ENCODE results near the gene SULT2B1. TPM values are rescaled to one million over a fixed set of nuclear protein-coding genes. Genes with fewer than 3 reads are reported as not detected.
A peak's percentile ranks its signal among the peaks of the same experiment; 100 is the strongest.
"Not testable (repeated sequence)": the region's sequence is repeated elsewhere in the genome, so short reads cannot be mapped to it uniquely, and the experiment has no call there.

The SULT2B1 gene
- total RNA-seq, 1 donor from 2014 or later: 0.82 TPM

GRCh38 chr19:48524221-48524620 is 27.8 kb upstream of the SULT2B1 start:
- DNase-seq (ENCODE audit: low spot score in 2 of 2) (no peak), FAIRE-seq (no peak)

GRCh38 chr19:48524732-48525131 is 27.2 kb upstream of the SULT2B1 start:
- FAIRE-seq (no peak), DNase-seq (ENCODE audit: low spot score in 2 of 2) (no peak)

GRCh38 chr19:48529156-48529555 is 22.8 kb upstream of the SULT2B1 start:
- FAIRE-seq (no peak), DNase-seq (ENCODE audit: low spot score in 2 of 2) (no peak)

GRCh38 chr19:48530066-48530720 is 21.8 kb upstream of the SULT2B1 start:
- DNase-seq (ENCODE audit: low spot score in 2 of 2) (no peak), FAIRE-seq (no peak)

- no peak for FAIRE-seq
- DNase-seq (ENCODE audit: low spot score in 2 of 2): no peak
These were observed 21.2 kb upstream of the SULT2B1 start for GRCh38 chr19:48530770-48531169.

GRCh38 chr19:48533770-48534169 is 18.2 kb upstream of the SULT2B1 start:
- FAIRE-seq: no peak
- no peak for DNase-seq (ENCODE audit: low spot score in 2 of 2)

GRCh38 chr19:48537541-48537940 is 14.4 kb upstream of the SULT2B1 start:
- FAIRE-seq: no peak
- no peak for DNase-seq (ENCODE audit: low spot score in 2 of 2)

GRCh38 chr19:48538057-48538456 is 13.9 kb upstream of the SULT2B1 start:
- FAIRE-seq; DNase-seq (ENCODE audit: low spot score in 2 of 2): not testable (repeated sequence)

GRCh38 chr19:48539503-48540096 is 12.4 kb upstream of the SULT2B1 start:
- no peak for FAIRE-seq
- no peak for DNase-seq (ENCODE audit: low spot score in 2 of 2)

- FAIRE-seq (no peak), DNase-seq (ENCODE audit: low spot score in 2 of 2) (no peak)
These were observed 11.9 kb upstream of the SULT2B1 start for GRCh38 chr19:48540110-48540509.

GRCh38 chr19:48541813-48542212 is 10.2 kb upstream of the SULT2B1 start:
- no peak for DNase-seq (ENCODE audit: low spot score in 2 of 2)
- FAIRE-seq: no peak

GRCh38 chr19:48543121-48543710 is 8.8 kb upstream of the SULT2B1 start:
- peak in 1 of 2 donors; percentile 19 for DNase-seq (ENCODE audit: low spot score in 2 of 2)
- FAIRE-seq: no peak

GRCh38 chr19:48544856-48545750 is 6.9 kb upstream of the SULT2B1 start:
- DNase-seq (ENCODE audit: low spot score in 2 of 2) (no peak), FAIRE-seq (no peak)

GRCh38 chr19:48547722-48548121 is 4.2 kb upstream of the SULT2B1 start:
- DNase-seq (ENCODE audit: low spot score in 2 of 2): no peak

GRCh38 chr19:48548253-48548911 is 3.6 kb upstream of the SULT2B1 start:
- DNase-seq (ENCODE audit: low spot score in 2 of 2) (no peak), FAIRE-seq (no peak)

More at GRCh38 chr19:48547722-48548121, 4.2 kb upstream of the SULT2B1 start:
- FAIRE-seq: peak; percentile 99

GRCh38 chr19:48549380-48549779 is 2.6 kb upstream of the SULT2B1 start:
- no peak for DNase-seq (ENCODE audit: low spot score in 2 of 2)
- FAIRE-seq: no peak

- no peak for DNase-seq (ENCODE audit: low spot score in 2 of 2)
- FAIRE-seq: no peak
These were observed 692 bp downstream of the SULT2B1 start for GRCh38 chr19:48552406-48553322.

GRCh38 chr19:48553676-48554384 is 1.9 kb downstream of the SULT2B1 start:
- DNase-seq (ENCODE audit: low spot score in 2 of 2) (no peak), FAIRE-seq (no peak)
